ENCODE measurements around the gene PCSK5.
"Not testable (repeated sequence)": the region's sequence is repeated elsewhere in the genome, so short reads cannot be mapped to it uniquely, and the experiment has no call there.

The PCSK5 gene

GRCh38 chr9:76289703-76290102 is 399.2 kb downstream of the PCSK5 start:
- DNase-seq: no peak

GRCh38 chr9:76290555-76290954 is 400.1 kb downstream of the PCSK5 start:
- DNase-seq: no peak

GRCh38 chr9:76292246-76292645 is 401.8 kb downstream of the PCSK5 start:
- DNase-seq: no peak

- DNase-seq: no peak
These were observed 402.2 kb downstream of the PCSK5 start for GRCh38 chr9:76292658-76293057.

GRCh38 chr9:76294301-76294700 is 403.8 kb downstream of the PCSK5 start:
- DNase-seq: no peak

GRCh38 chr9:76296561-76297310 is 406.3 kb downstream of the PCSK5 start:
- no peak for DNase-seq

- DNase-seq: no peak
These were observed 407.3 kb downstream of the PCSK5 start for GRCh38 chr9:76297721-76298239.

GRCh38 chr9:76298521-76299144 is 408.2 kb downstream of the PCSK5 start:
- DNase-seq: no peak

GRCh38 chr9:76302543-76302942 is 412.1 kb downstream of the PCSK5 start:
- DNase-seq: no peak

GRCh38 chr9:76302947-76303550 is 412.6 kb downstream of the PCSK5 start:
- peak; percentile 72 for DNase-seq

- DNase-seq: not testable (repeated sequence)
These were observed 416.6 kb downstream of the PCSK5 start for GRCh38 chr9:76307047-76307446.

- no peak for DNase-seq
These were observed 420.1 kb downstream of the PCSK5 start for GRCh38 chr9:76310577-76310976.

- no peak for DNase-seq
These were observed 420.5 kb downstream of the PCSK5 start for GRCh38 chr9:76310991-76311390.

GRCh38 chr9:76311537-76311936 is 421.1 kb downstream of the PCSK5 start:
- no peak for DNase-seq

- DNase-seq: no peak
These were observed 423.3 kb downstream of the PCSK5 start for GRCh38 chr9:76313771-76314170.

- no peak for DNase-seq
These were observed 423.8 kb downstream of the PCSK5 start for GRCh38 chr9:76314321-76314720.

GRCh38 chr9:76316069-76316468 is 425.6 kb downstream of the PCSK5 start:
- no peak for DNase-seq

- not testable (repeated sequence) for DNase-seq
These were observed 429.0 kb downstream of the PCSK5 start for GRCh38 chr9:76319466-76319865.

GRCh38 chr9:76321195-76321828 is 430.8 kb downstream of the PCSK5 start:
- no peak for DNase-seq

- DNase-seq: no peak
These were observed 432.3 kb downstream of the PCSK5 start for GRCh38 chr9:76322810-76323209.

GRCh38 chr9:76323490-76323889 is 433.0 kb downstream of the PCSK5 start:
- DNase-seq: no peak

- not testable (repeated sequence) for DNase-seq
These were observed 433.6 kb downstream of the PCSK5 start for GRCh38 chr9:76324030-76324429.

GRCh38 chr9:76330034-76330433 is 439.6 kb downstream of the PCSK5 start:
- DNase-seq: no peak

Data from hematopoietic multipotent progenitor cell treated with erythropoietin and hydrocortisone succinate and interleukin-3 and kit ligand, for 8 days (in vitro differentiated cells).